ENCODE measurements around the gene LEUTX.

The LEUTX gene

DNA sequence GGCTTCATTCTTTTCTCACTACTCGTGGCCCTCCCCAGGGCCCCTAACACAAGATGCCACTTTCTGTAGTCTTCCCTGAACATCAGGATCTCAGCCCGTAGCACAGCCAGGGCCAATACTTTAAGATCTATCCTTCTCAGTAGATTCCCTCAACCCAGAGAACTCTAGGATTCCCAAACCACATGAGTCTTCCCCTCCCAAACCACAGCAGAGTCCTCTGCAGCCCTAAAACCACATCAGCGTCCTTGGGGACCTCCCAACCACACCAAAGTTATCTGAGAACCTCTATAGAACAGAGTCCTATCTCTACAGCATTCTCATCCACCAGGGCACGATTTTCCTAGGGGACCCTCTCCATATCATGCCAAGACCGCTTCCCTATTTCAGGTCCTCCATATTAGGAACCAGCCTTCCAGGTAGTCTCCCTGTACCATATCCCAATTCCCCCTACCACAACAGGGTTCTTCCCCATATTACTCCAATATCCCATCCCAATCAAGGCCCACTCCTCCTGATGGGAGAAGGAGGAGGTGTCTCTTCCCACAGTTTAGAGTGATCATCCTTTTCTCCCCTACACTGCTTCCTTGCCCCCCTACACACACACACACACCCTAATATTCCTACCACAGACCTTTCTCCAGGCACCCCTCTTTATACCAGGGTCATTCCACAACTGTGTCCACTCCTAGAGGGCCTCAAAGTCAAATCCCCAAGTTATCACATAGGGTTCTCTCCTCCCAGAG, 53.9 kb downstream of the LEUTX start:
- no peak for DNase-seq
- H3K4me3 ChIP-seq (ENCODE audit: low read depth, low read length), result peak overlapping the region; percentile 91
- peaks cover 68% of the 10 kb centered on the region for H3K36me3 ChIP-seq
- H3K9me3 ChIP-seq, result no peaks in the 10 kb centered on the region
- peaks cover 11% of the 10 kb centered on the region for H3K4me1 ChIP-seq
- H3K27me3 ChIP-seq, result no peaks in the 10 kb centered on the region
- TF ChIP-seq, protein P1, sequence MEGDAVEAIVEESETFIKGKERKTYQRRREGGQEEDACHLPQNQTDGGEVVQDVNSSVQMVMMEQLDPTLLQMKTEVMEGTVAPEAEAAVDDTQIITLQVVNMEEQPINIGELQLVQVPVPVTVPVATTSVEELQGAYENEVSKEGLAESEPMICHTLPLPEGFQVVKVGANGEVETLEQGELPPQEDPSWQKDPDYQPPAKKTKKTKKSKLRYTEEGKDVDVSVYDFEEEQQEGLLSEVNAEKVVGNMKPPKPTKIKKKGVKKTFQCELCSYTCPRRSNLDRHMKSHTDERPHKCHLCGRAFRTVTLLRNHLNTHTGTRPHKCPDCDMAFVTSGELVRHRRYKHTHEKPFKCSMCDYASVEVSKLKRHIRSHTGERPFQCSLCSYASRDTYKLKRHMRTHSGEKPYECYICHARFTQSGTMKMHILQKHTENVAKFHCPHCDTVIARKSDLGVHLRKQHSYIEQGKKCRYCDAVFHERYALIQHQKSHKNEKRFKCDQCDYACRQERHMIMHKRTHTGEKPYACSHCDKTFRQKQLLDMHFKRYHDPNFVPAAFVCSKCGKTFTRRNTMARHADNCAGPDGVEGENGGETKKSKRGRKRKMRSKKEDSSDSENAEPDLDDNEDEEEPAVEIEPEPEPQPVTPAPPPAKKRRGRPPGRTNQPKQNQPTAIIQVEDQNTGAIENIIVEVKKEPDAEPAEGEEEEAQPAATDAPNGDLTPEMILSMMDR (IDR thresholded peaks at IDR 0.05; ENCODE audit: low read depth, low read length), result no peak

DNA sequence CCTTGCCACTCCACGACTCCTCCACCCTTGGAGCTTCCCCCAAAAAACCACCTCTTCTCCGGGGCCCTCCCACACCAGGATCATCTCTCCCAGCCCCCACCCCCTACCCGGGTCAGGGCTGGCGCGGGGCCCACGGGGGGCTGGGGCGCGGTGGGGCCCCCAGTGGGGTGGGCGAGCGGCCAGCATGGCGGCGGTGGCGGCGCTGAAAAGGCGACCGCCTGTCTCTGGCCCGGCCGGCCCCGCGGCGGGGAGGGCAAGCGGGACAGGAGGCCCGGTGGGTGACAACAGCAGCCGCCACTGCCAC, 54.5 kb downstream of the LEUTX start:
- peaks cover 69% of the 10 kb centered on the region for H3K36me3 ChIP-seq
- peak overlapping the region; percentile 91 for H3K4me3 ChIP-seq (ENCODE audit: low read depth, low read length)
- peaks cover 11% of the 10 kb centered on the region for H3K4me1 ChIP-seq
- no peaks in the 10 kb centered on the region for H3K9me3 ChIP-seq
- TF ChIP-seq, protein P1 (IDR thresholded peaks at IDR 0.05; ENCODE audit: low read depth, low read length), result no peak
- DNase-seq, result no peak
- H3K27me3 ChIP-seq, result no peaks in the 10 kb centered on the region

DNA sequence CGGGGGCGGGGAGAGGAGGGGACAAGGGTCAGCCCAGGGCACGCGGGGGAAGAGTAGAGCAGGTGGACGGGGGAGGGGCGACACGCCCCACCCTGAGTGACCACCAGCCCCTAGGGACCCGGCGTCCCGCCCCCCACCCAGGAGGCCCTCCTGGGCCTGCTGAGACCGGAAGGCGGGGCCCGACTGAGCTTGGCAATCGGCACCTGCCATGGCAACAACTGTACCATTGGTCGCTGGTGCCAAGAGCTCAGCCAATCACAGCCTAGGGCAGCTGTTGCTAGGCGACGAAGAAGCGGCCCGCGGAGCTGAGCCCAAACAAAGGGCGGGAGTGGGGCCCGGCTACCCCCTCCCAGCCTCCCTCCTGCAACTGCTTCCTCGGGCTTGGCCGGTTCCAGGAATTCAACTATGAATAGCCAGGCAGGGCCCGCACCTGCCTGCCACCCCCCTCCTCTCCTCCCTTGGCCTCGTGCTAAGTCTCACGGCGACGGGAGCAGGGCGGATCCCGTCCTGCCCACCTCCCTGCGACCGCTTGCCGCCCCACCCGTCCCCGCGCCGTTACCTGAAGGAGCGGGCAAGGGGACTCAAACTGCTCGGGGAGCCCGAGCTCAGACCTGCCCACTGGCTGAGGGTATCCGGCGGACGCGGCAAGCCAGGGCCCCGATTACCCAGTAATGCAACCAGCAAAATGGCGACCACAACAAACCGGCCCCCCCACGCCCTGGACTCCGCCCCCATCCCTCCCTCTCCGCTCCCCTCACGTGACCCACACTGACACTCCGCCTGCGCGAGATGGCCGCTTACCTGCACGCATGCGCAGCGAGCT, 55.0 kb downstream of the LEUTX start, which contains the start of gene DYRK1B:
TSS of gene DYRK1B (minus strand) at position 699 of the 823 bp plus-strand sequence. CDS start 2,295 bp downstream, outside the sequence.
- Histone ChIP-seq H3K9me3 (no peaks in the 10 kb centered on the region), H3K4me3 (ENCODE audit: low read depth, low read length) (peak within 1 kb of the TSS; percentile 91), H3K4me1 (peaks cover 11% of the 10 kb centered on the region), H3K27me3 (no peaks in the 10 kb centered on the region), H3K36me3 (peaks cover 69% of the 10 kb centered on the region)
- TF ChIP-seq, protein P1 (IDR thresholded peaks at IDR 0.05; ENCODE audit: low read depth, low read length), result no peak
- DNase-seq, result peak; percentile 99

DNA sequence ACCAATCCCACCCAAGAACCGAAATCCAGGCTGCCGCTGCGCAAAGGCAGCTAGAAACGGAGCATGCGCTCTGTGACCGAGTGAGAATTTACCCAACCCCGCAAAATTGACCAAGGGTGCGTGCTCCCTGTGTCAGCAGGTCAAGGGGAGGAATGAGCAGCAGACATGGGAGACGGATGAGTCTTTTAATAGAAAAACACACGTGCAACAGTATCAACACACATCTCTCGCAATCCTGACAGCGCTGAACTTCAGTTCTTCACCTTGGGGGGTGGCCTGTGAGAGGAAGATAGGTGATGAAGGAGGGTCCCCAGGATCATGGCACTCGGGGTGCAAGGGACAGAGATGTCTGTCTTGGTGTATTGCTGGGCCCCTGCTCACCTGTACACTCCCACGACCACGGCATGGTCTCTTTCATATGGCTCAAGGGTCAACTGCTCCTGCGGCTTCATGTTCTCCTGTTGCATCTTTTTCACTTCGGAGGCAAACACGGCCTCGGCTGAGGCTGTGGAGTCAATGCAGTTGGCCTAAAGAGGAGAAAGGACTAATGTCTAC, 55.7 kb downstream of the LEUTX start:
- DNase-seq, result no peak
- H3K36me3 ChIP-seq, result peaks cover 74% of the 10 kb centered on the region
- H3K4me3 ChIP-seq (ENCODE audit: low read depth, low read length), result no peak overlapping the region
- H3K9me3 ChIP-seq, result no peaks in the 10 kb centered on the region
- TF ChIP-seq, protein P1 (IDR thresholded peaks at IDR 0.05; ENCODE audit: low read depth, low read length), result no peak
- H3K4me1 ChIP-seq, result peaks cover 11% of the 10 kb centered on the region
- H3K27me3 ChIP-seq, result no peaks in the 10 kb centered on the region

All from BE2C (cell line).